ENCODE data around the gene CMC4. TPM values are rescaled to one million over a fixed set of nuclear protein-coding genes. Genes with fewer than 3 reads are reported as not detected.

CMC4 gene
- total RNA-seq, 1 experiment from 2014 or later: 5.3 TPM

Other genes with a start within 250 kb of the CMC4 start
- not detected in 2 replicates for gene SMIM9, start 236.5 kb downstream of the CMC4 start, total RNA-seq (2014; rRNA removed; shearing (Covaris generic))
- gene F8A1, start 184.8 kb downstream of the CMC4 start, total RNA-seq (2014; rRNA removed; shearing (Covaris generic)): 22.1 and 26.4 TPM in 2 replicates
- gene F8, start 48.4 kb downstream of the CMC4 start, total RNA-seq (2014; rRNA removed; shearing (Covaris generic)): 0.03 and 0.41 TPM in 2 replicates
- gene FUNDC2, start 44.3 kb downstream of the CMC4 start, total RNA-seq (2014; rRNA removed; shearing (Covaris generic)): 49.8 and 69.5 TPM in 2 replicates
- gene MTCP1, start within 50 bp of the CMC4 start, total RNA-seq (2014; rRNA removed; shearing (Covaris generic)): 2.7 and 8.0 TPM in 2 replicates
- gene BRCC3, start 372 bp upstream of the CMC4 start, total RNA-seq (2014; rRNA removed; shearing (Covaris generic)): 12.0 and 20.4 TPM in 2 replicates
- 45.3 and 48.4 TPM in 2 replicates for gene VBP1, start 145.3 kb upstream of the CMC4 start, total RNA-seq (2014; rRNA removed; shearing (Covaris generic))
- gene RAB39B, start 193.4 kb upstream of the CMC4 start, total RNA-seq (2014; rRNA removed; shearing (Covaris generic)): not detected in 2 replicates

All from HT-29 (cell line).